ENCODE measurements around the gene CDR2.

The CDR2 gene

GRCh38 chr16:22317001-22317530, 57.4 kb downstream of the CDR2 start:
- TF ChIP-seq CTCF (IDR thresholded peaks at IDR 0.05; ENCODE audit: low read depth, low read length): no peak

GRCh38 chr16:22316411-22316811, 58.0 kb downstream of the CDR2 start:
- no peaks in the 10 kb centered on the region for H3K27me3 ChIP-seq (ENCODE audit: insufficient read depth, low read depth, severe bottlenecking)
- H3K9me3 ChIP-seq (ENCODE audit: severe bottlenecking): no peaks in the 10 kb centered on the region
- TF ChIP-seq CTCF (IDR thresholded peaks at IDR 0.05; ENCODE audit: low read depth, low read length): no peak
- H3K36me3 ChIP-seq: peaks cover 88% of the 10 kb centered on the region
- H3K27ac ChIP-seq: no peak overlapping the region
- no peak for DNase-seq
- no peak overlapping the region for H3K4me3 ChIP-seq (ENCODE audit: low read depth, low read length)

More at GRCh38 chr16:22317001-22317530, 57.4 kb downstream of the CDR2 start:
- H3K4me3 ChIP-seq (ENCODE audit: low read depth, low read length): no peak overlapping the region
- no peak for DNase-seq
- H3K36me3 ChIP-seq: peaks cover 88% of the 10 kb centered on the region
- no peaks in the 10 kb centered on the region for H3K27me3 ChIP-seq (ENCODE audit: insufficient read depth, low read depth, severe bottlenecking)
- H3K27ac ChIP-seq: no peak overlapping the region
- H3K9me3 ChIP-seq (ENCODE audit: severe bottlenecking): no peaks in the 10 kb centered on the region

DNA sequence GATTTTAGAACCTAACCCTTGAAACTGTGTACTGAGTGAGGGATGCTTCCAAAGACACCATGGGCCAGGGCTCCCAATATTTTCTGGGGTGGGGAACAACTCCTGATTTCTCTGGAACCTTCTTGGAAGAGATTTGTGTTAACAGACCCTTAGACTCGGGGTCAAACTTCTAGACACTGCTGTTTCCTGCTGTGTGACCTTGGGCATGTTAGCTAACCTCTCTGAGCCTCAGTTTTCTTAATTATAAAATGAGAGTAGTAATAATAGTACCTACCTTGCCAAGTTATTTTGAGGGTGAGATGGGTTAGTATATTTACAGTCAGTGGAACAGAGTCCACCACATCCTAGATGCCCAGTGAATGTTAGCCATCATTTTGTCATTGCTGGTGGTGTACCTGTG, 58.4 kb downstream of the CDR2 start:
- Histone ChIP-seq H3K4me3 (ENCODE audit: low read depth, low read length) (no peak overlapping the region), H3K27me3 (ENCODE audit: insufficient read depth, low read depth, severe bottlenecking) (no peaks in the 10 kb centered on the region), H3K36me3 (peaks cover 85% of the 10 kb centered on the region), H3K9me3 (ENCODE audit: severe bottlenecking) (no peaks in the 10 kb centered on the region), H3K27ac (peak overlapping the region; percentile 95)
- DNase-seq: no peak
- TF ChIP-seq CTCF (IDR thresholded peaks at IDR 0.05; ENCODE audit: low read depth, low read length): no peak

DNA sequence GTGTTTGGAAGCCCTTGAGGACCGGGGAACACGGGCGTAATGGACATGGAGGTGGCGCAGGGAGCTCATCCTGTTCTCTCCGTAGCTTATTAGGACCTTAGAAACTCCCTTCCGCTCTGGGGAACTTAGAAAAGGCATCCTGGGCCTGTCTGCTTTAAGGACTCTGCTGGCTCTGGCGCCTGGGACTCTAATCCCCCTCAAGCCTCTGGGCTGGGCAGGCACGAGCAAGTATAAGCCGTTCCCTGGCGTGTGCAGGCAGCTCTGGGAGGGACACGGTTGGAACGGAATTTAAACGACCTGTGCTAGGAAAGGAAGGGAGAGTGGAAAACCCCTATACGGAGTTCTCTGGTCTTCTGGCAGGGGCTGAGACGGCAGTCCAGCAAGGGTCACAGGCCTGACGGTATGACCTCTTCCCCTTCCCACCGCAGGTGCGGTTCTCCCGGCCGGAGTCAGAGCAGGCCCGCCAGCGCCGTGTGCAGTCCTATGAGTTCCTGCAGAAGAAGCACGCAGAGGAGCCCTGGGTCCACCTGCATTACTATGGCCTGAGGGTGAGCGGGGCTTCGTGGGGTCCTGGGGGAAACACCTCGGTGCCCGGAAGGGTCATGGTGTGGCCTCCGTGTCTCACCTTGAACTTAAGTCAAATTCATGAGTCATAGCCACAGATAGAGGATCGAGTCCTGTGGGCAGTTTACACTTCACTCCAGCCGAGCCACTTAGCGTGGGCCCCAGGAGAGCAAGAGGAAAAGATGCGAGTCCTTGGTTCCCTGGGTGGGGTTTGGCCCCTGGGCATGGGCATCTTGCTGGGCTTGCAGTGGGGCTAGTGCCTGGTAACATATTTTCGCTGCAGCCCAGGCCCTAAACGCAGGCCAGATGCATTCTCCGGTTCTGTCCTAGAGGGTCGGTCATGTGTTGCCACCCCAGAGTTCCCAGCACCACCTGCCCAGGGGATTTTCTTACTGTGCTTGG, 59.5 kb downstream of the CDR2 start:
- Histone ChIP-seq H3K27ac (peak overlapping the region; percentile 95), H3K36me3 (peaks cover 84% of the 10 kb centered on the region), H3K9me3 (ENCODE audit: severe bottlenecking) (no peaks in the 10 kb centered on the region), H3K4me3 (ENCODE audit: low read depth, low read length) (peak overlapping the region; percentile 42), H3K27me3 (ENCODE audit: insufficient read depth, low read depth, severe bottlenecking) (no peaks in the 10 kb centered on the region)
- peak; percentile 93 for DNase-seq
- no peak for TF ChIP-seq CTCF (IDR thresholded peaks at IDR 0.05; ENCODE audit: low read depth, low read length)

- H3K27ac ChIP-seq: peak overlapping the region; percentile 95
- no peaks in the 10 kb centered on the region for H3K27me3 ChIP-seq (ENCODE audit: insufficient read depth, low read depth, severe bottlenecking)
- peak; percentile 61 for DNase-seq
- H3K4me3 ChIP-seq (ENCODE audit: low read depth, low read length): peak overlapping the region; percentile 24
- H3K36me3 ChIP-seq: peaks cover 84% of the 10 kb centered on the region
- TF ChIP-seq CTCF (IDR thresholded peaks at IDR 0.05; ENCODE audit: low read depth, low read length): no peak
- no peaks in the 10 kb centered on the region for H3K9me3 ChIP-seq (ENCODE audit: severe bottlenecking)
Observed at GRCh38 chr16:22313876-22314470, 60.4 kb downstream of the CDR2 start.
